Tongue (tissue), 2 donors: Measurements from ENCODE around the gene SIAE. TPM values are rescaled to one million over a fixed set of nuclear protein-coding genes. Genes with fewer than 3 reads are reported as not detected.

Experiments used
- DNase-seq: peaks from one replicate; pipeline ENCODE4 v3.0.0-alpha.2; 2015
- total RNA-seq: library from RNA; depleted of rRNA; stranded (reverse); fragments of >200 nt; gene quantifications from one replicate; pipeline ENCODE4 v1.2.3, GENCODE V29; 2014

SIAE gene, protein sequence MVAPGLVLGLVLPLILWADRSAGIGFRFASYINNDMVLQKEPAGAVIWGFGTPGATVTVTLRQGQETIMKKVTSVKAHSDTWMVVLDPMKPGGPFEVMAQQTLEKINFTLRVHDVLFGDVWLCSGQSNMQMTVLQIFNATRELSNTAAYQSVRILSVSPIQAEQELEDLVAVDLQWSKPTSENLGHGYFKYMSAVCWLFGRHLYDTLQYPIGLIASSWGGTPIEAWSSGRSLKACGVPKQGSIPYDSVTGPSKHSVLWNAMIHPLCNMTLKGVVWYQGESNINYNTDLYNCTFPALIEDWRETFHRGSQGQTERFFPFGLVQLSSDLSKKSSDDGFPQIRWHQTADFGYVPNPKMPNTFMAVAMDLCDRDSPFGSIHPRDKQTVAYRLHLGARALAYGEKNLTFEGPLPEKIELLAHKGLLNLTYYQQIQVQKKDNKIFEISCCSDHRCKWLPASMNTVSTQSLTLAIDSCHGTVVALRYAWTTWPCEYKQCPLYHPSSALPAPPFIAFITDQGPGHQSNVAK
- 7.2 TPM for total RNA-seq

- peak; percentile 97 for DNase-seq
Observed at GRCh38 chr11:124673333-124674167, at the start of gene SIAE, which contains the start of gene SPA17. Gene SIAE, minus strand, starts transcription at chr11:124673739. Its CDS starts 31 bp downstream, at chr11:124673708. Gene SPA17, plus strand, starts transcription at chr11:124673904. Its CDS starts 1,361 bp downstream, at chr11:124675265.

- DNase-seq: no peak
Observed at GRCh38 chr11:124722176-124722575, 48.6 kb upstream of the SIAE start.

DNA sequence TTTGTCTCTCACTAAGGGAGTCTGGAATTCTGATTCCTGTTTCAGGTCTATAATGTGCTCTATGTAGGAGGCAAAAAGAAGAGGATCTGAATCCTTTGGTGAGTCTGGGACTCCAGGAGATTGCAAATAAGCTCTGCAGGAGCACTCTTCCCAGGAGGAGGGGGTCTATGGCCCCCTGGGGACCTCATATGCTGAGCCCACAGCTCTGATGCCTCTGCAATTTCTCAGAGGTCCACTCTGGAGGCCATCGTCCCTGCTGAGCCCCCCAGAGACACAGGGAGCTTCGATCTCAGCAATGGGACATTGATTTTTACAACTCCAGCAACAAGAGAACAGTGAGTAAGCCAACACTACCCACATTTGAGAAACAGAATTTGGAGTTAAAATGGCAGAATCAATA, 46.0 kb upstream of the SIAE start:
- no peak for DNase-seq

- no peak for DNase-seq
Observed at GRCh38 chr11:124718801-124719200, 45.3 kb upstream of the SIAE start.

DNA sequence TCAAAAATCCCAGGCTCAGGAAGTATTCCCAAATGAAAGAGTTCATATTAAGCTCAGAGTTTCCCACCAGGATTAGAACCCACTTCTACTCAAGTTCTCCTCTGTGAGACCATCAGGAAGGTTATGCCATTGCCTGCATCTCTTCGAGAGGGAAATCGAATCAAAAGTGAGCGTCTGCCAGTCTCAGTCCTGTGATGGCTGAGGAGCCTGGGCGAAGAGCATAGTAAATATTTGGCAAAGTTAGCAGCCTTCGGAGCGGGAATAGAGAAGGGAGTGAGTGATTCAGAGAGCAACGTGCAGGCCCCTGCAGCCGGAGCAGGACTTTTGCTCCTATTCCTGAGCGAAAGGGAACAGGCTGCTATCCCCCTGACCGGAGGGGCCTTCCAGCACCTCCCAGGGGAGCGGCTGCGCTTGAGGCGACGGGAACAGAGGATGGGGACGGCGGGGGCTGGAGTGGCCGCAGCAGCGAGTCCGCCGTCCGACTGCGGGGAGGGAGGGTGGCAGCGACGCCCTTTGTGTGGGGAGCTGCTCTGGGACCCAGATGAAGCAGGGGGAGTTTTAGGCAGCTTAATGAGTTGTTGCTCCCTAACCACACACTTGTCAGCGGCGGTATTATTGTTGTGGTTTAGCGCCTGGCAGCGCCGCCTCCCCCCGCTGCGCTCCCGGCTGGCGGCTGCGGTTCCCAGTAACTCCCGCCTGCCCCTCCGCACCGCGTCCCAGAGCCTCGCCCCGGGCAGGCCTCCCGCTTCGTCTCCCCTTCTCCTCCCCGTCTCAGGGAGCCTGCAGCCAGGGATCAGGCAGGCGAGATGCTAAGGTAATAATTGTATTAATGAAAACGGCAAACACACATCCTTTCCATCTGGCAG, 44.5 kb upstream of the SIAE start:
- no peak for DNase-seq

GRCh38 chr11:124717421-124717785, 43.9 kb upstream of the SIAE start:
- no peak for DNase-seq

- no peak for DNase-seq
Observed at GRCh38 chr11:124716591-124716990, 43.1 kb upstream of the SIAE start.

DNA sequence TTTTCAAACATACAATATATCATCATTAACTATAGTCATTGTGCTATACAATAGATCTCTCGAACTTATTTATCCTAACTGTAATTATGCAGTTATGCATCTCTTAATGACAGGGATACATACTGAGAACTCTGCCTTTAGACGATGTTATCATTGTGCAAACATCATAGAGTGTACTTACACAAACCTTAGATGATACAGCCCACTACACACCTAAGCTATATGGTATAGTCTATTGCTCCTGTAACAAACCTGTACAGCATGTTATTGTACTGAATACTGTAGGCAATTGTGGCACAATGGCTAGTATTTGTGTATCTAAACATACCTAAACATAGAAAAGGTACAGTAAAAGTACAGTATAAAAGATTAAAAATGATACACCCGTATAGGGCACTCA, 38.9 kb upstream of the SIAE start:
- DNase-seq: no peak

GRCh38 chr11:124707829-124708228, 34.3 kb upstream of the SIAE start:
- DNase-seq: no peak

DNA sequence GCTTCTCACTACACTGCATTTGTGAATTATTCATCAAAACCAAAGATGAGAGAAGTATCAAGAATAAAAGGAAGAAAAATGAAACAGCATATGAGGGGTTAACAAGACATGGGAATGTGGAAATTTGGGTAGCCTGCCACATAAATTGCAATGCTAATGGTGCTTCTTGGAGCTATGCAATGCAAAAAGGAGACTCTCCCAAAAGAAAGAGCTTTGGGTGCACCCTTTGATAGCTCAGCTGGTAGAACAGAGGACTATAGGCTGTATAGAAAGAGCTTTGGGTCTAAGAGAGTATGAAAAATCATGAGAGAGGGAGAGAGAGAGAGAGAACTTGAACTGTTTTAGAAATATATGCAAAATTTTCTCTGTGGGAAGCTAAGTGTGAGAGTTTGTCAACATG, 26.5 kb upstream of the SIAE start:
- no peak for DNase-seq

DNA sequence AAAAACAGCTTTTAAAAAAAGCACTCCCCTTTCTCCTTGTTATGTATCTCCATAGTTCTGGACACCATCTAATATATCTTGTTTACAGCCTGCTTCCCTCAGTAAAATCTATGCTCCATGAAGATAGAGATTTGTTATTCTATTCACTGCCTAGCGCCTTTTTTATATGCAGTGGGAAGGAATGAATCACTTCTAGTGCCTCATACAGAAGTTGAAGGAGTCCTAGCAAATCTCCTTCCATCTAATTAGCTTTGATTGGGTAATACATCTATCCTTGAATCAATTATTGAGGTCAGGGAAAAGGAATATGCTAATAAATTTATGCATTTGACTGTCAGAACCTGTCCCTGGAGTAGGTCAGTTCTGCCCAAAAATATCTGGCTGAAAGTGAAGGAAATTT, 26.0 kb upstream of the SIAE start:
- no peak for DNase-seq

GRCh38 chr11:124693142-124693541, 19.6 kb upstream of the SIAE start:
- DNase-seq: no peak

GRCh38 chr11:124682443-124682842, 8.9 kb upstream of the SIAE start:
- no peak for DNase-seq

DNA sequence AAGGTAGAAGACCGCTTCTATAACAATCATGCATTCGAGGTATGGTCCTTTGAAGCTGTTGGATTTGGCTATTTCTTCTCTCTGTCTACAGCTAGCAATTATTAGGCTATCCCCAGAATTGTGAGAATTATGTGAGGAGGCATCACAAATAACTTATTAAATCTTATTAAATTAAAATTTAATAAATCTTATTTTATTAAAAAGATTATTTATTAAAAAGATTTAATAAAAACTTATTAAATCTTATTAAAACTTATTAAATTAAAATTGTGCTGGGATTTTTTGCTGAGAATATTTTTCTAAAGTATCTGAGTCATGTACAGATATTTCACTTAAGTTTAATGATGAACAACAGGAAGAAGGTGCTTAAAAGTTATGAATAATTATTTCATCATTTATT, 7.9 kb upstream of the SIAE start:
- no peak for DNase-seq

DNA sequence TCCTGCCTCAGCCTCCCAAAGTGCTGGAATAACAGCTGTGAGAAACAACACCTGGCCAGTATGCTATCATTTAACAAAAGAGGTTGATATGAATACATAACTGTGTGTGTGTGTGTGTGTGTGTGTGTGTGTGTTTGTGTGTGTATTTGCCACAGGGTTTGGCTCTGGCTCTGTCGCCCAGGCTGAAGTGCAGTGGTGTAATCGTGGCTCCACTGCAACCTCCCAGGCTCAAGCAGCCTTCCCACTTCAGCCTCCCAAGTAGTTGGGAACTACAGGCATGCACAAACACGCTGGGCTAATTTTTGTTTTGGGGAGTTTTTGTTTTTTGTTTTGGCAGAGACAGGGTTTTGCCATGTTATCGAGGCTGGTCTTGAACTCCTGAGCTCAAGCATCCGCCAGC, 4.9 kb upstream of the SIAE start:
- DNase-seq: no peak

DNA sequence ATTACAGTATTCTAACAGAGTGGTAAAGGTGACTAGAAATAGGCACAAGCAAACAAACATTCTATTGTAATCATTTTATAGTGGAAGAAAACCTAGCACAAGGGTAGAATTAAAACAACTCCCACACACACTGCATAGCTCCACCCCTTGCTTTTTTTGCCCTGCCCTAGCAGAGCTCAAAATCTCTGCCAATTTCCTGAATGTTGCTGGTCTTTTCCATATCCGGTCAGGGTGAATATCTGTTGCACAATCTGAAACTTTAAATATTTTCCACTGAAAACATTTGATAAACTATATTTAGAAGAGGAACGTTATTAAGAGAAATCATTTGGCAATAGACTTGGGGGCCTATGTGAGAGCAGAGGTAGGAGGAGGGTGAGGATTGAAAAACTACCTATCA, 2.8 kb upstream of the SIAE start:
- no peak for DNase-seq

- no peak for DNase-seq
Observed at GRCh38 chr11:124674571-124674970, 1.0 kb upstream of the SIAE start.

DNA sequence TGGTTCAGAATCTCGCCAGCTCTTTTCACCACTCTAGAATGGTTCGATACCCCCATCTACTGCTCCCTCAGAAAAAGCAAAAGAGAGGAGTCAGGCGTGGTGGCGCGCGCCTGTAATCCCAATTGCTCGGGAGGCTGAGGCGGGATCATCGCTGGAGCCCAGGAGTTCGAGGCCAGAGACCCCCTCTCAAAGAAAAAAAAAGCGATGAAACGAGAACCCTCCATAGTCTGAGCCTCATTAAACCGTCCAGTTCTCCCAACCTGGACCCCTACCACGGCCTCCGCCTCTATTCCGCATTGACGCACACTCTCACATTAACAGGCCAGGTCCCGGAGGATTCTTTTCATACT, 604 bp upstream of the SIAE start:
- DNase-seq: no peak

DNA sequence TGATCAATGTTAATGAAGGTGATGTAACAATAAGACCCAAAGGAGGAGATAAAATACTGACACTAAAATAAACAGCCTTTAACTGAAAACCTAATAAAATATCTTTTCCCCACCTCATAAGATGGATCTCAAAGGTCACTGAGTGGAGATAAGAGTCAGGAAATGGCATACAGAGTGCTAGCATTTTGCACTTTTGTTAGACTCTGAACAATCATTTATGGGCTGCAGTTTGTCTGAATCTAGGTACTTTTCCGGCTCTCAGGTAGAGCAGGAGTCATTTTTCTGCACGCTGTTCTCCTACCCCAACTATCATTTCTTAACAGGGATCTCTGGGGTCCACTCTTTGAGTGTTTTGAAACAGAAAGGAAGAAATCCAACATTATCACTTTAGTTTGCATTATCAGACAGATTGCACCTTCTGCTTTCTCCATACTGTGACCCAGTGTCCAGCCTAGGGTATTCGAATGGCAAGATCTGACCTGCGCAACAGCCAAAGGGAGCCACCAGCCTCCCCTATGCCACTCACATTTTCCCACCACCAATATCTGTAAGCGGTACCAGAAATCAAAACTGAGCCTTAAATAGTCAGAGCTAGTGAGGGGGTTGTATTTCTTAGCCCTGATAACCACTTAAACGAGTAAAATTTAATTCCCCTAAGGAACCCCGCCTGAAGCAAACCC, 863 bp downstream of the SIAE start:
- no peak for DNase-seq

- no peak for DNase-seq
Observed at GRCh38 chr11:124670732-124671131, 2.8 kb downstream of the SIAE start.

DNA sequence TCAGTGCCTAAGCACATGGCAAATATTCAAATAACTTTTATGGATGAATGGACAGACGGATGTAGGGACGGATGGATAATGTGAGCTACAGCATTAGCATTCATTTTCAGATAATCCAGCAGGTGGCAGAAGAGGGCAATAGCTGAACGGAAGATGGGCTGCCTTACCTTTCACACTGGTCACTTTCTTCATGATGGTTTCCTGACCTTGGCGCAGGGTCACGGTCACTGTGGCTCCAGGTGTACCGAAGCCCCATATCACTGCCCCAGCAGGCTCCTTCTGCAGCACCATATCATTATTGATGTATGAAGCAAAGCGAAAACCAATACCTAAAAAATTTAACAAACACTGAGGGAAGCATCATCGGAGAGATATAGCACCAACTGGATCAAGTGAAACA, 4.3 kb downstream of the SIAE start:
- DNase-seq: peak; percentile 63

GRCh38 chr11:124667601-124668000, 5.9 kb downstream of the SIAE start:
- no peak for DNase-seq
